PFSK-1 (cell line): Measurements from ENCODE around the gene ITGA1.

Experiments used
- SIN3A ChIP-seq: IDR thresholded peaks from 2 replicates; pipeline ENCODE4 v1.6.1; 2012; ENCODE audit warnings: mild to moderate bottlenecking, low read length, moderate library complexity, borderline replicate concordance; ENCODE audit not compliant: insufficient read depth
- TF ChIP-seq, protein P1 (sequence below), 2 experiments: IDR thresholded peaks; 2 replicates each; pipeline versions ENCODE4 v1.6.1 to v1.8.0; 2011 to 2012; ENCODE audit warnings: low read depth in 2 of 2, low read length in 2 of 2, control low read depth in 1 of 2, inconsistent platforms in 1 of 2, mild to moderate bottlenecking in 1 of 2, moderate library complexity in 1 of 2; ENCODE audit not compliant: insufficient read depth in 1 of 2

GRCh38 chr5:53006911-53007890, 219.5 kb downstream of the ITGA1 start:
- no peak for TF ChIP-seq SIN3A
- TF ChIP-seq, protein P1, sequence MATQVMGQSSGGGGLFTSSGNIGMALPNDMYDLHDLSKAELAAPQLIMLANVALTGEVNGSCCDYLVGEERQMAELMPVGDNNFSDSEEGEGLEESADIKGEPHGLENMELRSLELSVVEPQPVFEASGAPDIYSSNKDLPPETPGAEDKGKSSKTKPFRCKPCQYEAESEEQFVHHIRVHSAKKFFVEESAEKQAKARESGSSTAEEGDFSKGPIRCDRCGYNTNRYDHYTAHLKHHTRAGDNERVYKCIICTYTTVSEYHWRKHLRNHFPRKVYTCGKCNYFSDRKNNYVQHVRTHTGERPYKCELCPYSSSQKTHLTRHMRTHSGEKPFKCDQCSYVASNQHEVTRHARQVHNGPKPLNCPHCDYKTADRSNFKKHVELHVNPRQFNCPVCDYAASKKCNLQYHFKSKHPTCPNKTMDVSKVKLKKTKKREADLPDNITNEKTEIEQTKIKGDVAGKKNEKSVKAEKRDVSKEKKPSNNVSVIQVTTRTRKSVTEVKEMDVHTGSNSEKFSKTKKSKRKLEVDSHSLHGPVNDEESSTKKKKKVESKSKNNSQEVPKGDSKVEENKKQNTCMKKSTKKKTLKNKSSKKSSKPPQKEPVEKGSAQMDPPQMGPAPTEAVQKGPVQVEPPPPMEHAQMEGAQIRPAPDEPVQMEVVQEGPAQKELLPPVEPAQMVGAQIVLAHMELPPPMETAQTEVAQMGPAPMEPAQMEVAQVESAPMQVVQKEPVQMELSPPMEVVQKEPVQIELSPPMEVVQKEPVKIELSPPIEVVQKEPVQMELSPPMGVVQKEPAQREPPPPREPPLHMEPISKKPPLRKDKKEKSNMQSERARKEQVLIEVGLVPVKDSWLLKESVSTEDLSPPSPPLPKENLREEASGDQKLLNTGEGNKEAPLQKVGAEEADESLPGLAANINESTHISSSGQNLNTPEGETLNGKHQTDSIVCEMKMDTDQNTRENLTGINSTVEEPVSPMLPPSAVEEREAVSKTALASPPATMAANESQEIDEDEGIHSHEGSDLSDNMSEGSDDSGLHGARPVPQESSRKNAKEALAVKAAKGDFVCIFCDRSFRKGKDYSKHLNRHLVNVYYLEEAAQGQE (IDR thresholded peaks at IDR 0.05; ENCODE audit: insufficient read depth in 1 of 2, low read depth in 2 of 2, low read length in 2 of 2), result no peak
